Sigmoid colon (tissue), 7 donors: Measurements from ENCODE around the gene ZNF563. TPM values are rescaled to one million over a fixed set of nuclear protein-coding genes. Genes with fewer than 3 reads are reported as not detected.
"Not testable (repeated sequence)": the region's sequence is repeated elsewhere in the genome, so short reads cannot be mapped to it uniquely, and the experiment has no call there.

Experiments used
- DNase-seq: peaks from one replicate; pipeline ENCODE4 v3.0.0-alpha.2; 2019
- H3K27ac ChIP-seq, 4 donors: fragments of 200-600 bp; sonication (generic); one replicate each; pipeline ENCODE4 v1.5.1; 2016 to 2019; ENCODE audit warnings: mild to moderate bottlenecking in 1 of 4
- H3K27me3 ChIP-seq, 3 donors: fragments of 200-600 bp; sonication (generic); one replicate each; pipeline ENCODE4 v1.5.1; 2019; ENCODE audit warnings: mild to moderate bottlenecking in 1 of 3
- H3K36me3 ChIP-seq, 4 donors: fragments of 200-600 bp; sonication (generic); one replicate each; pipeline ENCODE4 v1.5.1; 2016 to 2019
- H3K4me1 ChIP-seq, 4 donors: fragments of 200-600 bp; sonication (generic); one replicate each; pipeline ENCODE4 v1.5.1; 2017 to 2019
- H3K4me3 ChIP-seq, 4 donors: fragments of 200-600 bp; sonication (generic); one replicate each; pipeline ENCODE4 v1.5.1; 2017 to 2019; ENCODE audit warnings: mild to moderate bottlenecking in 2 of 4, moderate library complexity in 1 of 4
- H3K9me3 ChIP-seq, 4 donors: fragments of 200-600 bp in 3 of 4; sonication (generic) in 3 of 4; one replicate each; pipeline versions ENCODE4 v1.5.1 to v1.6.1; 2013 to 2019
- CTCF ChIP-seq, 4 experiments: fragments of 450-650 bp in 3 of 4; fragments of 200-600 bp in 1 of 4; IDR thresholded peaks; one replicate each; pipeline ENCODE4 v1.5.1; 2016 to 2019; ENCODE audit warnings: antibody characterized with exemption in 4 of 4, mild to moderate bottlenecking in 3 of 4, moderate library complexity in 2 of 4
- EP300 ChIP-seq, 4 donors: sonication (generic); formaldehyde crosslinking; IDR thresholded peaks; one replicate each; pipeline ENCODE4 v1.6.1; 2017; ENCODE audit warnings: antibody characterized with exemption in 4 of 4
- POLR2A ChIP-seq, 2 donors: fragments of 450-650 bp; IDR thresholded peaks; one replicate each; pipeline ENCODE4 v1.6.1; 2016; ENCODE audit warnings: antibody characterized with exemption in 2 of 2, mild to moderate bottlenecking in 2 of 2, moderate library complexity in 2 of 2
- POLR2AphosphoS5 ChIP-seq, 4 donors: sonication (generic); formaldehyde crosslinking; IDR thresholded peaks; one replicate each; pipeline ENCODE4 v1.6.1; 2017; ENCODE audit warnings: antibody characterized with exemption in 4 of 4
- WGBS, 2 donors: extraction: QIAGEN DNeasy Blood & Tissue Kit; methylation state at CpG; one replicate each; pipeline ENCODE4 v1.1.7; 2013; 5-methylcytosine and 5-hydroxymethylcytosine counted together
- intact Hi-C: fragments of 100-400 bp; cut with DNase I; formaldehyde crosslinking; loops from one replicate; pipeline ENCODE4 v1.15.1; 2023
- polyA plus RNA-seq, 3 donors: library from polyadenylated mRNA; stranded (reverse); fragments of 200-250 nt; gene quantifications; one replicate each; pipeline ENCODE4 v1.2.3, GENCODE V29; 2013
- total RNA-seq, 4 donors: library from RNA; depleted of rRNA; stranded (reverse); fragments of >200 nt; gene quantifications; one replicate each; pipeline ENCODE4 v1.1.0, GENCODE V29; 2016
- donor health status: healthy with polysubstance abuse.
- donor health status: Bipolar disorder and iron deficiency.
- donor health status: healthy.

ZNF563 gene
- total and polyA plus RNA-seq, 7 donors: 1.8 to 6.6 (median 2.5) TPM

GRCh38 chr19:12314553-12314952 lies 18.9 kb downstream of the ZNF563 start:
- no peaks in the 10 kb centered on the region for H3K27me3 ChIP-seq
- DNase-seq: no peak
- TF ChIP-seq CTCF (IDR thresholded peaks at IDR 0.05): no peak
- no peak for TF ChIP-seq POLR2AphosphoS5 (IDR thresholded peaks at IDR 0.05)
- no peak for TF ChIP-seq POLR2A (IDR thresholded peaks at IDR 0.05)
- TF ChIP-seq EP300 (IDR thresholded peaks at IDR 0.05): no peak
- no peak overlapping the region for H3K27ac ChIP-seq
- intact Hi-C loops: no loop called here
- H3K9me3 ChIP-seq: peaks cover 0 to 12% (median 0%) of the 10 kb centered on the region in 4 donors
- H3K4me3 ChIP-seq: no peak overlapping the region
- H3K4me1 ChIP-seq: no peaks in the 10 kb centered on the region
- peaks cover 4 to 17% (median 12%) of the 10 kb centered on the region in 4 donors for H3K36me3 ChIP-seq
- WGBS, 2 donors: 35 to 67% methylated on average over 7 of the region's 7 CpGs

DNA sequence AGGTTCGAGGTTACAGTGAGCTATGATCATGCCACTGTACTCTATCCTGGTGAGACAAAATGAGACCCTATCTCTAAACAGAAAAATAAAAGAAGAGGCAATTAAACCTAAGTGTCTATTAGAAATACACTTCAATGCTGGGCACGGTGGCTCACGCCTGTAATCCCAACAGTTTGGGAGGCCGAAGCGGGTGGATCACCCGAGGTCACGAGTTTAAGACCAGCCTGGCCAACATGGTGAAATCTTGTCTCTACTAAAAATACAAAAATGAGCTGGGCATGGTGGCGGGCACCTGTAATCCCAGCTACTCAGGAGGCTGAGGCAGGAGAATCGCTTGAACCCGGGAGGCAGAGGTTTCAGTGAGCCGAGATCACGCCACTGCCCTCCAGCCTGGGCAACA lies 24.5 kb downstream of the ZNF563 start:
- H3K36me3 ChIP-seq, H3K4me3 ChIP-seq, H3K27ac ChIP-seq, H3K27me3 ChIP-seq, H3K9me3 ChIP-seq, intact Hi-C loops, DNase-seq, H3K4me1 ChIP-seq: not testable (repeated sequence)
- WGBS, 2 donors: 96% methylated on average over 12 of the region's 12 CpGs

DNA sequence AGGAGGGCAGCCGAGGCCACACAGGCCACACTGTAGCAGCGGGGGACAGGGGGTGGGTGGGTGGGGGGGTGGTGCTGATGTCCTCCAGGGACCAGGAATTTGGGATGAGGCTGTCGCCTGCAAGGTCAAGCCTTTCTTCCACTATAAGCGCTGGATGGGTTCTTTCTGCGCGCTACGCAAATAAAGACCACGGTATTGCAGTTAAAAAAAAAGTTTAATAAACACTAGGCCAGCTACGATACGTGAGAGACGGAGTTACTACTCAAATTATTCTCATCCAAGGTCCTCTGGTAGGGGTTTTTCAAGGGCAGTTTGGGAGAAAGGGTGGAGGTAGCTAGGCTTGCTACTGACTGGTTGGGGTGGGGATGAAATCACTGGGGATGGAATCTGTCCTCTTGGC lies 38.2 kb downstream of the ZNF563 start:
- H3K36me3 ChIP-seq: no peaks in the 10 kb centered on the region
- intact Hi-C loops: loop anchor here (2.0 to 10.0 kb wide), 3 partner anchors 38 to 100 kb away; partner anchors contain the start of genes ZNF442 and ZNF563
- H3K27me3 ChIP-seq: no peaks in the 10 kb centered on the region
- no peak for DNase-seq
- peak overlapping the region; percentile 94 to 98 (median 95) for H3K27ac ChIP-seq
- TF ChIP-seq EP300 (IDR thresholded peaks at IDR 0.05) (no peak), POLR2A (IDR thresholded peaks at IDR 0.05) (no peak), POLR2AphosphoS5 (IDR thresholded peaks at IDR 0.05) (no peak), CTCF (IDR thresholded peaks at IDR 0.05) (no peak)
- H3K4me3 ChIP-seq: peak overlapping the region; percentile 89 to 99 (median 93)
- H3K9me3 ChIP-seq: no peaks in the 10 kb centered on the region
- WGBS, 2 donors: 48 to 53% methylated on average over 11 of the region's 11 CpGs
- peaks cover 0 to 38% (median 16%) of the 10 kb centered on the region in 4 donors for H3K4me1 ChIP-seq

- no peaks in the 10 kb centered on the region for H3K9me3 ChIP-seq
- intact Hi-C loops: loop anchor here (2.0 to 10.0 kb wide), 3 partner anchors 38 to 100 kb away; partner anchors contain the start of genes ZNF442 and ZNF563
- peak within 1 kb of the TSS; percentile 94 to 98 (median 95) for H3K27ac ChIP-seq
- no peaks in the 10 kb centered on the region for H3K27me3 ChIP-seq
- WGBS, 2 donors: 0 to 1% methylated on average over 66 of the region's 66 CpGs
- peak; percentile 99 for DNase-seq
- peaks cover 0 to 41% (median 21%) of the 10 kb centered on the region in 4 donors for H3K4me1 ChIP-seq
- H3K4me3 ChIP-seq: peak within 1 kb of the TSS; percentile 89 to 99 (median 93)
- no peaks in the 10 kb centered on the region for H3K36me3 ChIP-seq
- TF ChIP-seq EP300 (IDR thresholded peaks at IDR 0.05) (no peak), POLR2AphosphoS5 (IDR thresholded peaks at IDR 0.05) (peak; percentile 84 to 89 (median 88)), POLR2A (IDR thresholded peaks at IDR 0.05) (peak; percentile 58 to 85), CTCF (IDR thresholded peaks at IDR 0.05) (no peak)
Measured at GRCh38 chr19:12294249-12295158, 38.9 kb downstream of the ZNF563 start, which contains the start of gene ZNF44. TSS of gene ZNF44 (minus strand) at chr19:12294883. CDS start at chr19:12294694, 189 bp downstream.

DNA sequence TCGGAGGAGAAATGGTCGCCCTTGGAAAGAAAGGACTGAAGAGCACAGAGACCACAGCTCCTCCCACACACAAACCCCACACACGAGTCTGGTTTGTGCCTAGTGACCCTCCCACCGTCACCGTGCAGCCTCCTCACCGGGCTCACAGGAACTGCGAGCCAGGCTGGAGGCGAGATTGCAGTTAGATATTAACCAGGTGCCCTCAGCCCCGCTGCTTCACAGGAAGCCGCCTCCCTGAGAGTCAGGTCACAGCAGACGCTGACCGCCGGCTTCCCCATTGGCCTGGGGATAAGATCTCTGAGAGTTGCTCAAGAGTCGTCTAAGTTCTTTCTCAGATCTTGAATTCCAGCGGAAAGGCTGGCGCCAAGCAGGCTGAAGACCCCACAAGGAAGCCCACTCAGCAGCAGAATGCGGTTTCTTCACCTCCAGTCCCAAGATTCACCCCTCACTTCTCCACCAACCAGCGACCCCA lies 39.6 kb downstream of the ZNF563 start:
- peak; percentile 89 for DNase-seq
- H3K4me3 ChIP-seq: peak overlapping the region; percentile 89 to 99 (median 93)
- no peak for TF ChIP-seq EP300 (IDR thresholded peaks at IDR 0.05)
- peak; percentile 32 to 58 for TF ChIP-seq POLR2A (IDR thresholded peaks at IDR 0.05)
- TF ChIP-seq POLR2AphosphoS5 (IDR thresholded peaks at IDR 0.05): peak; percentile 55 to 85 (median 58)
- no peak for TF ChIP-seq CTCF (IDR thresholded peaks at IDR 0.05)
- no peaks in the 10 kb centered on the region for H3K9me3 ChIP-seq
- no peaks in the 10 kb centered on the region for H3K36me3 ChIP-seq
- H3K4me1 ChIP-seq: peaks cover 0 to 48% (median 27%) of the 10 kb centered on the region in 4 donors
- H3K27ac ChIP-seq: peak overlapping the region; percentile 94 to 98 (median 95)
- 0 to 1% methylated on average over 18 of the region's 18 CpGs for WGBS, 2 donors
- H3K27me3 ChIP-seq: no peaks in the 10 kb centered on the region
- intact Hi-C loops: loop anchor here (2.0 to 10.0 kb wide), 3 partner anchors 39 to 99 kb away; partner anchors contain the start of genes ZNF442 and ZNF563
